ENCODE results near the gene MED12L.

MED12L gene

GRCh38 chr3:151400341-151400740 lies 314.9 kb downstream of the MED12L start:
- DNase-seq (ENCODE audit: low read depth in 1 of 2, low spot score in 1 of 2), result no peak
- no peak overlapping the region for H3K27ac ChIP-seq (replicated peaks)
- H3K4me3 ChIP-seq (replicated peaks; ENCODE audit: insufficient read depth, low read length), result no peak overlapping the region
- TF ChIP-seq, protein P1, sequence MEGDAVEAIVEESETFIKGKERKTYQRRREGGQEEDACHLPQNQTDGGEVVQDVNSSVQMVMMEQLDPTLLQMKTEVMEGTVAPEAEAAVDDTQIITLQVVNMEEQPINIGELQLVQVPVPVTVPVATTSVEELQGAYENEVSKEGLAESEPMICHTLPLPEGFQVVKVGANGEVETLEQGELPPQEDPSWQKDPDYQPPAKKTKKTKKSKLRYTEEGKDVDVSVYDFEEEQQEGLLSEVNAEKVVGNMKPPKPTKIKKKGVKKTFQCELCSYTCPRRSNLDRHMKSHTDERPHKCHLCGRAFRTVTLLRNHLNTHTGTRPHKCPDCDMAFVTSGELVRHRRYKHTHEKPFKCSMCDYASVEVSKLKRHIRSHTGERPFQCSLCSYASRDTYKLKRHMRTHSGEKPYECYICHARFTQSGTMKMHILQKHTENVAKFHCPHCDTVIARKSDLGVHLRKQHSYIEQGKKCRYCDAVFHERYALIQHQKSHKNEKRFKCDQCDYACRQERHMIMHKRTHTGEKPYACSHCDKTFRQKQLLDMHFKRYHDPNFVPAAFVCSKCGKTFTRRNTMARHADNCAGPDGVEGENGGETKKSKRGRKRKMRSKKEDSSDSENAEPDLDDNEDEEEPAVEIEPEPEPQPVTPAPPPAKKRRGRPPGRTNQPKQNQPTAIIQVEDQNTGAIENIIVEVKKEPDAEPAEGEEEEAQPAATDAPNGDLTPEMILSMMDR (IDR thresholded peaks at IDR 0.05; ENCODE audit: insufficient read depth, low read length), result no peak
- no peak for TF ChIP-seq GABPA (IDR thresholded peaks at IDR 0.05; ENCODE audit: low read depth)
- TF ChIP-seq SPI1 (IDR thresholded peaks at IDR 0.05; ENCODE audit: borderline replicate concordance, low read depth), result no peak
- TF ChIP-seq, protein P2, sequence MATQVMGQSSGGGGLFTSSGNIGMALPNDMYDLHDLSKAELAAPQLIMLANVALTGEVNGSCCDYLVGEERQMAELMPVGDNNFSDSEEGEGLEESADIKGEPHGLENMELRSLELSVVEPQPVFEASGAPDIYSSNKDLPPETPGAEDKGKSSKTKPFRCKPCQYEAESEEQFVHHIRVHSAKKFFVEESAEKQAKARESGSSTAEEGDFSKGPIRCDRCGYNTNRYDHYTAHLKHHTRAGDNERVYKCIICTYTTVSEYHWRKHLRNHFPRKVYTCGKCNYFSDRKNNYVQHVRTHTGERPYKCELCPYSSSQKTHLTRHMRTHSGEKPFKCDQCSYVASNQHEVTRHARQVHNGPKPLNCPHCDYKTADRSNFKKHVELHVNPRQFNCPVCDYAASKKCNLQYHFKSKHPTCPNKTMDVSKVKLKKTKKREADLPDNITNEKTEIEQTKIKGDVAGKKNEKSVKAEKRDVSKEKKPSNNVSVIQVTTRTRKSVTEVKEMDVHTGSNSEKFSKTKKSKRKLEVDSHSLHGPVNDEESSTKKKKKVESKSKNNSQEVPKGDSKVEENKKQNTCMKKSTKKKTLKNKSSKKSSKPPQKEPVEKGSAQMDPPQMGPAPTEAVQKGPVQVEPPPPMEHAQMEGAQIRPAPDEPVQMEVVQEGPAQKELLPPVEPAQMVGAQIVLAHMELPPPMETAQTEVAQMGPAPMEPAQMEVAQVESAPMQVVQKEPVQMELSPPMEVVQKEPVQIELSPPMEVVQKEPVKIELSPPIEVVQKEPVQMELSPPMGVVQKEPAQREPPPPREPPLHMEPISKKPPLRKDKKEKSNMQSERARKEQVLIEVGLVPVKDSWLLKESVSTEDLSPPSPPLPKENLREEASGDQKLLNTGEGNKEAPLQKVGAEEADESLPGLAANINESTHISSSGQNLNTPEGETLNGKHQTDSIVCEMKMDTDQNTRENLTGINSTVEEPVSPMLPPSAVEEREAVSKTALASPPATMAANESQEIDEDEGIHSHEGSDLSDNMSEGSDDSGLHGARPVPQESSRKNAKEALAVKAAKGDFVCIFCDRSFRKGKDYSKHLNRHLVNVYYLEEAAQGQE (IDR thresholded peaks at IDR 0.05; ENCODE audit: insufficient replicate concordance, low read depth), result no peak
- TF ChIP-seq POLR2AphosphoS5 (IDR thresholded peaks at IDR 0.05; ENCODE audit: low read depth), result no peak
- no peaks in the 10 kb centered on the region for H3K27me3 ChIP-seq (ENCODE audit: insufficient read depth, poor library complexity, severe bottlenecking)

DNA sequence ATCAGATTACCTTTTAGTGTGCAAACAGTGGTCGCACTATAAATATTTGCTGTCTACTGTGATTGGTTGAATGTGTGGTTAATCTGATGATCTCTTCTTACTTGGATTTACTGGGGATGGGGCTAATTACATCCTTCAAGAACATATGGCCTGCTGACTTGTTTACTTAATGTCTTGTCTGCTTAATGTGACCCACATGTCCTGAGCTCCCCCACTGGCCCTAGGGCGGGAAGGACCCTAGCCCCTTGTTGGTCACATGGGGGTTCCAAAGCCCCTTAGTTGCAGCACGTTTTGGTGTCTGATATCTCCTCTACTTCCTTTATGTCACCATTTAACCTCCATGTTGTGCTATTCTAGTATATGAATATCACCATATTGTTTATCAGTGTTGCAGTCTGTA lies 316.9 kb downstream of the MED12L start:
- H3K4me3 ChIP-seq (replicated peaks; ENCODE audit: insufficient read depth, low read length), result no peak overlapping the region
- no peak overlapping the region for H3K27ac ChIP-seq (replicated peaks)
- DNase-seq (ENCODE audit: low read depth in 1 of 2, low spot score in 1 of 2), result no peak
- TF ChIP-seq GABPA (IDR thresholded peaks at IDR 0.05; ENCODE audit: low read depth), result no peak
- TF ChIP-seq, protein P1 (IDR thresholded peaks at IDR 0.05; ENCODE audit: insufficient read depth, low read length), result no peak
- no peaks in the 10 kb centered on the region for H3K27me3 ChIP-seq (ENCODE audit: insufficient read depth, poor library complexity, severe bottlenecking)

DNA sequence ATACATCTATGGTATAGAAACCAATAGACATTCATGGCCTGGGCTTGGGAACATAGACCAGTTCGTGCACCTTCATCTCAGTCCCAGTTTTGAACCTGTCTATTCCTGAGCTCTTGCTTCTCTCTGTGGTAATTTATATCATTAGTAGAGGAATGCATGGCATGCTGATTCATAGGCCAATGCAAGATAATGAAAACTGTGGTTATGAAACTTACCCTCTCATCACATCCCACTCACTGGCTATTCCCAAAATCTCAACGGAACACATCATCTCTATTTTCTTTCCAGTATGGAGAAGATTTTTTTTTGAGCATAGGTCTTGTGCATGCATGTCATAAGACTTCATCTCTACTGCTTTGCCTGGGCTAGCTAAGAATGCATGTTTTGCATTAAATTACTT lies 317.8 kb downstream of the MED12L start:
- no peak overlapping the region for H3K4me3 ChIP-seq (replicated peaks; ENCODE audit: insufficient read depth, low read length)
- no peaks in the 10 kb centered on the region for H3K27me3 ChIP-seq (ENCODE audit: insufficient read depth, poor library complexity, severe bottlenecking)
- no peak overlapping the region for H3K27ac ChIP-seq (replicated peaks)
- no peak for TF ChIP-seq GABPA (IDR thresholded peaks at IDR 0.05; ENCODE audit: low read depth)
- TF ChIP-seq, protein P2 (IDR thresholded peaks at IDR 0.05; ENCODE audit: insufficient replicate concordance, low read depth), result no peak
- no peak for TF ChIP-seq POLR2AphosphoS5 (IDR thresholded peaks at IDR 0.05; ENCODE audit: low read depth)
- no peak for TF ChIP-seq SPI1 (IDR thresholded peaks at IDR 0.05; ENCODE audit: borderline replicate concordance, low read depth)
- TF ChIP-seq, protein P1 (IDR thresholded peaks at IDR 0.05; ENCODE audit: insufficient read depth, low read length), result no peak
- DNase-seq (ENCODE audit: low read depth in 1 of 2, low spot score in 1 of 2), result no peak

GRCh38 chr3:151404316-151404715 lies 318.9 kb downstream of the MED12L start:
- Histone ChIP-seq H3K4me3 (replicated peaks; ENCODE audit: insufficient read depth, low read length) (no peak overlapping the region), H3K27me3 (ENCODE audit: insufficient read depth, poor library complexity, severe bottlenecking) (no peaks in the 10 kb centered on the region), H3K27ac (replicated peaks) (peak overlapping the region; percentile 48)
- DNase-seq (ENCODE audit: low read depth in 1 of 2, low spot score in 1 of 2), result peak in 1 of 2 experiments; percentile 31
- TF ChIP-seq POLR2AphosphoS5 (IDR thresholded peaks at IDR 0.05; ENCODE audit: low read depth) (no peak), GABPA (IDR thresholded peaks at IDR 0.05; ENCODE audit: low read depth) (no peak), SPI1 (IDR thresholded peaks at IDR 0.05; ENCODE audit: borderline replicate concordance, low read depth) (no peak)
- TF ChIP-seq, protein P2 (IDR thresholded peaks at IDR 0.05; ENCODE audit: insufficient replicate concordance, low read depth), result no peak
- TF ChIP-seq, protein P1 (IDR thresholded peaks at IDR 0.05; ENCODE audit: insufficient read depth, low read length), result no peak
